ENCODE results near the gene PRR23A.
"Not testable (repeated sequence)": the region's sequence is repeated elsewhere in the genome, so short reads cannot be mapped to it uniquely, and the experiment has no call there.

PRR23A gene

GRCh38 chr3:139006051-139006716 is at the start of gene PRR23A:
PRR23A (minus strand) TSS chr3:139006268; CDS start chr3:139006268, 0 bp downstream.
- no peak for DNase-seq (ENCODE audit: low spot score)

GRCh38 chr3:139052802-139053600 is 46.9 kb upstream of the PRR23A start:
- DNase-seq (ENCODE audit: low spot score), result no peak

DNA sequence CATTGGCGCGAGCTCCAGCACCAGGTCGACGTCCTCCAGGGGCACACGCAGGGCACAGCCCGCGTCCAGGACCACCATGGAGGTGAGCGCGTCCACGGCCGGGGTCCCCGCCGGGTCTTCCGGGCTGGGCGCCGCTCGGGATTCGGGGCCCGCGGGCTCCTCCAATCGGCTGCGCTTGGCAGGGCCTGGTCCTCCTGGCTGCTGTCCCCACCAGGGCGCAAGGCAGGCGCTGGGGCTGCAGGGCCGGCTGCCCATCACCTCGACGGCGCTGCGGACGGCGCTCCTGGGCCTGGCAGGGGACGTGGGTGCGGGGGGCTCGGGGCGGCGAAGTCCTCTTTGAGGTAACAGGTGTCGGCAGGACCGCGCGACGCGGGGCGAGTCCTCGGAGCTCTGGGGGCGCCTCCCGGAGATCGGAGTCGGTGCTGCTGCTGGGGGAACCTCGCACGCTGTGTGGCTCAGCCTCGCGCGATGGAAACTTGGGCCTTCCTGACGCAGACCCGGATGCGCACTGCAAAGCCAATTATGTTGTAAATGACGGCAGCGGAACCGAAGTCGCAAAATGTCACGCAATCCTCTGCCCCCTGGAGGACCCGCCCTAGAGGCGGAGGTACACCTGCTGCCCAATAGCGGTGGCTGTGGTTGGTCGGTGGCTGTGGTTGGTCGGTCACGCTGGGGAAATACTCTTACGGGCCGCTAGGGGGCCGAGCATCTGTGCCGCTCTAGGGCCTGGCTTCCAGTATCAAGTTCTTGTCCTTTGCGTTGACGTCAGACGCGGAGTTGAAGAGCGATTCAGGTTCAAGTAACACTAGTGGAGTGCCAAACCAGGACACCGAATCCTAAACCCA is 38.5 kb upstream of the PRR23A start, which contains the start of gene PRR23C:
Gene PRR23C, minus strand, starts transcription at position 527 of the 845 bp plus-strand sequence. Its CDS starts 272 bp downstream, at position 255.
- DNase-seq (ENCODE audit: low spot score), result no peak

- DNase-seq (ENCODE audit: low spot score), result no peak
Measured at GRCh38 chr3:139043554-139044365, 37.7 kb upstream of the PRR23A start.

DNA sequence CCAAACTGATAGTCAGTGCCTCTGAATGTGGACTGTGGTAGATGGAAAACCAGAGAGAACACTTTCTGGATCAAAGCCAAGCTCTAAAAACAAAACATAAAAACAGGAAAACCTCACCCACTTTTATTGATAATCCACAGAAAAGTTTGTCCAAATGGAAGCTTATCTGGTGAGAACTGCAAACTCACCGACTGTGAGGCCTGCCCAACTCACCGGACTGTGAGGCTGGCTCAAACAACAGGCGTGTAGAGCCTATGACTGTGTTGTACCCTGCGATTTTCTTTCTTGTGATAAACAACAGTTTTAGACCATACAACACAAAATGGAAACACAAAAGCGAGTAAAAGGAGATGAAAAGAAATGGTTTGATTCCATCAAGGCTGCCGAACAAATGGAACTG is 31.4 kb upstream of the PRR23A start:
- DNase-seq (ENCODE audit: low spot score), result no peak

- DNase-seq (ENCODE audit: low spot score), result no peak
Measured at GRCh38 chr3:139032326-139033002, 26.4 kb upstream of the PRR23A start.

GRCh38 chr3:139030576-139030975 is 24.5 kb upstream of the PRR23A start:
- DNase-seq (ENCODE audit: low spot score), result not testable (repeated sequence)

DNA sequence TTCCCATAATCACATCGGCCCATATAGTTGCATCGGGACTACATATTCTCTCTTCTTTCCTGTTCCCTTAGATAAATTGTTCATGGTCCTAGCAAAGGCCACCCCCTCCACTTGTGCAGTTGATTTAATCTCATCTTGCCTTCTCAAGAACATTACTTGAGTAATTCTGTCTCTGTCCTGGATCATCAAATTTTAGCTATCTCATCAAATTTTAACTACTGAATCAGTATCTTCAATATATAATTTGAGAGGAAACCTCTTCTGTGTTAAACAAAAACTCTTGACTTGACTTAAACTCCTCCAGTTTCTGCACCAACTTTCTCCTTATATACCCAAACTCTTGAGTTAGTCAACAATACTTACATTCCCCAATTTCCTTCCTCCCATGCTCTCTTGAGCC is 18.9 kb upstream of the PRR23A start:
- DNase-seq (ENCODE audit: low spot score), result no peak

GRCh38 chr3:139020868-139021234 is 14.8 kb upstream of the PRR23A start, which contains the start of gene PRR23B:
PRR23B (minus strand) TSS chr3:139020926; CDS start chr3:139020661, 265 bp downstream.
- DNase-seq (ENCODE audit: low spot score), result no peak

DNA sequence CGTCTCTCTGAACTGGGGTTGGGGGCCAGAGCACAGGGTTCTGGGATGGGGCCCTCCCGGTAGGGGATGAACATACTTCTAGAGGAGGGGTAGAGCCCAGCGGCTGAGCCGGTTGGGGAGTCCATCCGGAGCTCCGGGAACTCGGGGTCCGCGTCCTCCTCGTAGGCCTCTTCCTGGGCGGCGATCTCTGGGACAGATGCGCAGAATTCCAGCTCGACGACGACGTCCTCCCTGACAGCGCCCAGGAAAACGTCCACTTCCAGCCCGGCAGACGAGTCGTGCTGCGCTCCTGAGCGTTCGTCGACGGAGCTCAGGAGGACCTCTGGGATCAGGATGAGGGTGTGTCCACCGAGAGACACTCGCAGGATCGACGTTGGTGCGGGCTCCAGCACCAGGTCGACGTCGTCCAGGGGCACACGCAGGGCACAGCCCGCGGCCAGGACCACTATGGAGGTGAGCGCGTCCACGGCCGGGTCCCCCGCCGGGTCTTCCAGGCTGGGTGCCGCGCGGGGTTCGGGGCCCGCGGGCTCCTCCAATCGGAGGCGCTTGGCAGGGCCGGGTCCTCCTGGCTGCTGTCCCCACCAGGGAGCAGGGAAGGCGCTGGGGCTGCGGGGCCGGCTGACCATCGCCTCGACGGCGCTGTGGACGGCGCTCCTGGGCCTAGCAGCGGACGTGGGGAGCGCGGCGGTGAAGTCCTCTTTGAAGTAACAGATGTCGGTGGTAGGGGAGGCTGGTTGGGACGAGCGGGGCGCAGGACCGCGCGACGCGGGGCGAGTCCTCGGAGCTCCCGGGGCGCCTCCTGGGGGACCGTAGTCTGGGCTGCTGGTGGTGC is 14.2 kb upstream of the PRR23A start:
- DNase-seq (ENCODE audit: low spot score), result no peak

DNA sequence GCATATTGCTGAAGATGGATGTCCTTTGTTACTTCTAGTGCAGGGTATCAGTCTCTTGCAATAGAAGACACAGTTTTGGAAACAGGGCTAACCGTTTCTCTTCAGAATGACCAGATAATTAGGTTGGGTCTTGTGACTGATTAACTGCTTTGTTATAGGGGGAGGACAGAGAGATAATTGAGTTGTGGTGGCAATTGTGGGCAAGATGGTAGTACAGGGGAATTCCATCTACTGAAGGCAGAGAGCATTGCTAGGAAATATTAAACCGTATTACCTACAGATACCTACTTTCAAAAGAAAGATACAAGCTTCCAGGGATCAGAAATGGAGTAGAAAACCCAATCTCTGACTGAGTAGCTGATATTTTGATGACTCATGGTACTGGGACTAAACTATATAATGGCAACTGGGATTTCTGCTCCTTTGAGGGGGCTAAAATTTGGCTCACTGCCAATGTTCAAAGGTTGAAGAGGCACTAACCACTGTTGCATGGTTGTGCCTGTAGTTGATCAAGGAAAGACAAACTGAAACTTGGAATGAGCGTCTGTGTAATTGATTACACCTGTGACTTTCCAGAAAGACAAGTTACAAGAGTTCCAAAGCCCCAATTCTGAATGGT is 10.5 kb upstream of the PRR23A start:
- DNase-seq (ENCODE audit: low spot score), result no peak

DNA sequence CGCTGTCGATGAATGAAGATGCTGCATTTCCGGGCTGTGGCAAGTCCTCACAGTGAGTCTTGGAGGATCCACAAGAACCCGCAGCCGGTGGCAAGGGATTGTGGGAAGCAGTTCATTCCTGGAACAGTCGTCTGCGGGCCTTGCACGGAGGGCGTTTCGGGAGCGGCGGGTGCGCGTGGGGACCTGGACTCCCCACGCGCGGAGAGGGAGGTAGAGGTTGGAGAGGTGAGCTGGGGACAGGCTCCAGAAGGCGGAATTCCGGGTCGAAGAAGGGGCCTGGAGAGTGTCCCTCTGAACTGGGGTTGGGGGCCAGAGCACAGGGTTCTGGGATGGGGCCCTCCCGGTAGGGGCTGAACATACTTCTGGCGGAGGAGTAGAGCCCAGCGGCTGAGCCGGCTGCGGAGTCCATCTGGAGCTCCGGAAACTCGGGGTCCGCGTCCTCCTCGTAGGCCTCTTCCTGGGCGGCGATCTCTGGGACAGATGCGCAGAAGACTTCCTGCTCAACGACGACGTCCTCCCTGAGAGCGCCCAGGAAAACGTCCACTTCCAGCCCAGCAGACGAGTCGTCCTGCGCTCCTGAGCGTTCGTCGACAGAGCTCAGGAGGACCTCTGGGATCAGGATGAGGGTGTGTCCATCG is 593 bp downstream of the PRR23A start:
- DNase-seq (ENCODE audit: low spot score), result no peak

GRCh38 chr3:138995706-138996105 is 10.4 kb downstream of the PRR23A start:
- DNase-seq (ENCODE audit: low spot score), result no peak

GRCh38 chr3:138987181-138987580 is 18.9 kb downstream of the PRR23A start:
- no peak for DNase-seq (ENCODE audit: low spot score)

DNA sequence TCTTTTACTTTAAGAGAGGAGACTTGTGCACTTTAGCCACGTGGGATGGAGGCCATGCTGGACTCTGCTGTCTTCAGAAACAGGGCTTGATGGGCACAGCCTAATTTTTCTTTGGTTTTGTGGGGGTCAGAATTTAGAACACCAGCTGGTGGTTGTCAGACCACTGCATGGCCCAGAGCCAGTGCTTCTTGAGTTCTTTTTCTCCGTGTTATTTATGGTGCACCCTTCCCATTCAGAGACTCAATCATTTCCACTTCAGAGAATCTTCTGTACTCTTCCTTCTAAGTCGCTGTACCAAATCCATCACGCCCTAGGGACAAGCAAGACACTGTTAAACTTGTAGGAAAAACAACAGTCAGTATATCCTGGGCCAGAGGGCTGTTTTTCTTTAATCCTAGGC is 20.1 kb downstream of the PRR23A start:
- no peak for DNase-seq (ENCODE audit: low spot score)

- no peak for DNase-seq (ENCODE audit: low spot score)
Measured at GRCh38 chr3:138984816-138985215, 21.3 kb downstream of the PRR23A start.

- DNase-seq (ENCODE audit: low spot score), result no peak
Measured at GRCh38 chr3:138976047-138976446, 30.0 kb downstream of the PRR23A start.

- DNase-seq (ENCODE audit: low spot score), result no peak
Measured at GRCh38 chr3:138975351-138975750, 30.7 kb downstream of the PRR23A start.

DNA sequence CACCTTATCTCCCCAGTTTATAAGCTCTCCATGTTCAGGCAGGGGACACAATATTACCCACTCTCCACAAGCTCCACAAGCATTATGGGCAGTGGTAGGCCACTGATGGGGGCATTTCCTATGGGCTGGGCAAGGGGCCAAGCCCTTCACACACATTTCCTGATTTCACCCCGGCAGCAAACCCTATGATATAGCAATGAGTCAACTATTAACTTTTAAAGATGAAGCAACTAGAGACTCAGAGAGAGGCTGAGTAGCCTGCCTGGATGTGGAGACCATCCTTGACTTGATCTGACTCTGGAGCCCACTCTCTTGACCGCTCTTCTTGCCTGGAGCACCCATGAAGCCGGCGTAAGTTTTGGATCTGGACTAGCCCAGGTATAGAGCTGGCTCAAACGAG is 31.6 kb downstream of the PRR23A start:
- DNase-seq (ENCODE audit: low spot score), result no peak

Data from ecto neural progenitor cell (in vitro differentiated cells).